Breast epithelium (tissue), 3 donors: ENCODE results near the gene PSMB11.

Experiments used
- POLR2A ChIP-seq: fragments of 450-650 bp; IDR thresholded peaks from one replicate; pipeline ENCODE4 v1.6.1; 2016; ENCODE audit warnings: antibody characterized with exemption, mild to moderate bottlenecking, moderate library complexity
- TF ChIP-seq, protein P1 (sequence below), 3 donors: fragments of 450-650 bp; IDR thresholded peaks; one replicate each; pipeline ENCODE4 v1.5.1; 2016 to 2017; ENCODE audit warnings: antibody characterized with exemption in 3 of 3, mild to moderate bottlenecking in 3 of 3, moderate library complexity in 3 of 3

DNA sequence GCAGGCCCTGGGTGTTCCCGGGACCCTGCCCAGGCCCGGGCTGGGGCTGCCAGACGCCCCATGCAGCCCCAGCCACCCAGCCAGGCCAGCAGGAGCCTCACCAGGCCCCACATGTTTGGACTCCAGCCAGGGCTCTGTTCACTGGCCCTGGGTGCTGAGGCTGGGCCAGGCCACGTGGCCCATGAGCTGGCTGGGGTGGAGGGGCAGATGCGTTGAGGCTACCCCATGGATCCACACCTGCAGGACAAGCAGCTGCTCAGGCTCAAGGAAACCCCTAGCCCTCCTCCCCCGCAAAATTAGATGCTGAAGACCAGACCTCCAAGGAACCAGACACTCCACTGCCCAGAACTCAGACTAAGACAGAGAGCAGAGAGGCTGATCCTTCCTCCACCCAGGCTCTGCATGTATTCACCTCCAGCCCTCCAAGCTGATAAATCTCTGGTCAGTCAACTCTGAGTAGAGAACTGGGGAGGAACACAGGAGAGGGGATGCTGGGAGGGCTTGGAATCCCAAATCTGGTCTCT lies 13.7 kb downstream of the PSMB11 start:
- TF ChIP-seq, protein P1, sequence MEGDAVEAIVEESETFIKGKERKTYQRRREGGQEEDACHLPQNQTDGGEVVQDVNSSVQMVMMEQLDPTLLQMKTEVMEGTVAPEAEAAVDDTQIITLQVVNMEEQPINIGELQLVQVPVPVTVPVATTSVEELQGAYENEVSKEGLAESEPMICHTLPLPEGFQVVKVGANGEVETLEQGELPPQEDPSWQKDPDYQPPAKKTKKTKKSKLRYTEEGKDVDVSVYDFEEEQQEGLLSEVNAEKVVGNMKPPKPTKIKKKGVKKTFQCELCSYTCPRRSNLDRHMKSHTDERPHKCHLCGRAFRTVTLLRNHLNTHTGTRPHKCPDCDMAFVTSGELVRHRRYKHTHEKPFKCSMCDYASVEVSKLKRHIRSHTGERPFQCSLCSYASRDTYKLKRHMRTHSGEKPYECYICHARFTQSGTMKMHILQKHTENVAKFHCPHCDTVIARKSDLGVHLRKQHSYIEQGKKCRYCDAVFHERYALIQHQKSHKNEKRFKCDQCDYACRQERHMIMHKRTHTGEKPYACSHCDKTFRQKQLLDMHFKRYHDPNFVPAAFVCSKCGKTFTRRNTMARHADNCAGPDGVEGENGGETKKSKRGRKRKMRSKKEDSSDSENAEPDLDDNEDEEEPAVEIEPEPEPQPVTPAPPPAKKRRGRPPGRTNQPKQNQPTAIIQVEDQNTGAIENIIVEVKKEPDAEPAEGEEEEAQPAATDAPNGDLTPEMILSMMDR (IDR thresholded peaks at IDR 0.05), result no peak
- no peak for TF ChIP-seq POLR2A
